Measurements from ENCODE around the gene TLCD4.

TLCD4 gene

GRCh38 chr1:95126366-95126765 is 9.2 kb downstream of the TLCD4 start:
- no peaks in the 10 kb centered on the region for H3K27me3 ChIP-seq (ENCODE audit: control insufficient read depth, insufficient read depth, low read length)
- no peak overlapping the region for H3K4me2 ChIP-seq (ENCODE audit: low read length)
- TF ChIP-seq, protein P1, sequence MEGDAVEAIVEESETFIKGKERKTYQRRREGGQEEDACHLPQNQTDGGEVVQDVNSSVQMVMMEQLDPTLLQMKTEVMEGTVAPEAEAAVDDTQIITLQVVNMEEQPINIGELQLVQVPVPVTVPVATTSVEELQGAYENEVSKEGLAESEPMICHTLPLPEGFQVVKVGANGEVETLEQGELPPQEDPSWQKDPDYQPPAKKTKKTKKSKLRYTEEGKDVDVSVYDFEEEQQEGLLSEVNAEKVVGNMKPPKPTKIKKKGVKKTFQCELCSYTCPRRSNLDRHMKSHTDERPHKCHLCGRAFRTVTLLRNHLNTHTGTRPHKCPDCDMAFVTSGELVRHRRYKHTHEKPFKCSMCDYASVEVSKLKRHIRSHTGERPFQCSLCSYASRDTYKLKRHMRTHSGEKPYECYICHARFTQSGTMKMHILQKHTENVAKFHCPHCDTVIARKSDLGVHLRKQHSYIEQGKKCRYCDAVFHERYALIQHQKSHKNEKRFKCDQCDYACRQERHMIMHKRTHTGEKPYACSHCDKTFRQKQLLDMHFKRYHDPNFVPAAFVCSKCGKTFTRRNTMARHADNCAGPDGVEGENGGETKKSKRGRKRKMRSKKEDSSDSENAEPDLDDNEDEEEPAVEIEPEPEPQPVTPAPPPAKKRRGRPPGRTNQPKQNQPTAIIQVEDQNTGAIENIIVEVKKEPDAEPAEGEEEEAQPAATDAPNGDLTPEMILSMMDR (IDR thresholded peaks at IDR 0.05): no peak
- no peak overlapping the region for H3K27ac ChIP-seq
- no peaks in the 10 kb centered on the region for H3K9me3 ChIP-seq (ENCODE audit: control insufficient read depth, low read length)
- H3K79me2 ChIP-seq: no peaks in the 10 kb centered on the region
- no peaks in the 10 kb centered on the region for H3K36me3 ChIP-seq (ENCODE audit: control insufficient read depth, insufficient read depth, low read length)
- no peak overlapping the region for H3K4me3 ChIP-seq (ENCODE audit: low read depth, low read length)
- H3K9ac ChIP-seq: no peak overlapping the region
- H2AFZ ChIP-seq: no peak overlapping the region
- no peaks in the 10 kb centered on the region for H3K4me1 ChIP-seq

GRCh38 chr1:95126846-95127245 is 9.7 kb downstream of the TLCD4 start:
- Histone ChIP-seq H3K4me1 (no peaks in the 10 kb centered on the region), H3K9me3 (ENCODE audit: control insufficient read depth, low read length) (no peaks in the 10 kb centered on the region), H3K27ac (no peak overlapping the region), H3K27me3 (ENCODE audit: control insufficient read depth, insufficient read depth, low read length) (no peaks in the 10 kb centered on the region), H3K4me3 (ENCODE audit: low read depth, low read length) (no peak overlapping the region), H3K79me2 (no peaks in the 10 kb centered on the region), H3K4me2 (ENCODE audit: low read length) (no peak overlapping the region), H3K36me3 (ENCODE audit: control insufficient read depth, insufficient read depth, low read length) (no peaks in the 10 kb centered on the region), H2AFZ (no peak overlapping the region), H3K9ac (no peak overlapping the region)
- TF ChIP-seq, protein P1 (IDR thresholded peaks at IDR 0.05): no peak

GRCh38 chr1:95127380-95127779 is 10.2 kb downstream of the TLCD4 start:
- no peaks in the 10 kb centered on the region for H3K79me2 ChIP-seq
- H3K9me3 ChIP-seq (ENCODE audit: control insufficient read depth, low read length): no peaks in the 10 kb centered on the region
- no peak overlapping the region for H3K27ac ChIP-seq
- H3K27me3 ChIP-seq (ENCODE audit: control insufficient read depth, insufficient read depth, low read length): no peaks in the 10 kb centered on the region
- H3K4me1 ChIP-seq: no peaks in the 10 kb centered on the region
- H3K36me3 ChIP-seq (ENCODE audit: control insufficient read depth, insufficient read depth, low read length): no peaks in the 10 kb centered on the region
- TF ChIP-seq, protein P1 (IDR thresholded peaks at IDR 0.05): no peak
- no peak overlapping the region for H3K4me2 ChIP-seq (ENCODE audit: low read length)
- no peak overlapping the region for H2AFZ ChIP-seq
- no peak overlapping the region for H3K9ac ChIP-seq
- no peak overlapping the region for H3K4me3 ChIP-seq (ENCODE audit: low read depth, low read length)

GRCh38 chr1:95132762-95133161 is 15.6 kb downstream of the TLCD4 start:
- H3K4me1 ChIP-seq: no peaks in the 10 kb centered on the region
- H3K27ac ChIP-seq: no peak overlapping the region
- H3K27me3 ChIP-seq (ENCODE audit: control insufficient read depth, insufficient read depth, low read length): no peaks in the 10 kb centered on the region
- no peaks in the 10 kb centered on the region for H3K79me2 ChIP-seq
- no peak overlapping the region for H3K4me3 ChIP-seq (ENCODE audit: low read depth, low read length)
- no peaks in the 10 kb centered on the region for H3K36me3 ChIP-seq (ENCODE audit: control insufficient read depth, insufficient read depth, low read length)
- H2AFZ ChIP-seq: no peak overlapping the region
- TF ChIP-seq, protein P1 (IDR thresholded peaks at IDR 0.05): no peak
- H3K9ac ChIP-seq: no peak overlapping the region
- no peaks in the 10 kb centered on the region for H3K9me3 ChIP-seq (ENCODE audit: control insufficient read depth, low read length)
- H3K4me2 ChIP-seq (ENCODE audit: low read length): no peak overlapping the region

GRCh38 chr1:95133687-95134086 is 16.5 kb downstream of the TLCD4 start:
- H2AFZ ChIP-seq: no peak overlapping the region
- H3K79me2 ChIP-seq: no peaks in the 10 kb centered on the region
- no peak overlapping the region for H3K4me3 ChIP-seq (ENCODE audit: low read depth, low read length)
- no peak overlapping the region for H3K9ac ChIP-seq
- H3K27ac ChIP-seq: no peak overlapping the region
- H3K4me2 ChIP-seq (ENCODE audit: low read length): no peak overlapping the region
- H3K9me3 ChIP-seq (ENCODE audit: control insufficient read depth, low read length): no peaks in the 10 kb centered on the region
- no peaks in the 10 kb centered on the region for H3K27me3 ChIP-seq (ENCODE audit: control insufficient read depth, insufficient read depth, low read length)
- H3K36me3 ChIP-seq (ENCODE audit: control insufficient read depth, insufficient read depth, low read length): no peaks in the 10 kb centered on the region
- H3K4me1 ChIP-seq: no peaks in the 10 kb centered on the region
- TF ChIP-seq, protein P1 (IDR thresholded peaks at IDR 0.05): no peak

Measured in parathyroid adenoma (tissue), 2 donors.